Prostate gland (tissue), 2 donors: ENCODE data around the gene BCAS3. TPM values are rescaled to one million over a fixed set of nuclear protein-coding genes. Genes with fewer than 3 reads are reported as not detected.

Experiments used
- DNase-seq: peaks from one replicate; pipeline ENCODE4 v3.0.0-alpha.2; 2019; ENCODE audit warnings: low spot score
- H3K27ac ChIP-seq, 2 donors: fragments of 200-600 bp; sonication (generic); 2 replicates each; pipeline ENCODE4 v1.5.1; 2017 to 2019
- H3K27me3 ChIP-seq: fragments of 200-600 bp; sonication (generic); replicated peaks from 2 replicates; pipeline ENCODE4 v1.5.1; 2019; ENCODE audit not compliant: insufficient read depth
- H3K36me3 ChIP-seq, 2 donors: fragments of 200-600 bp; sonication (generic); 1 replicate in 1 of 2; 2 replicates in 1 of 2; pipeline versions ENCODE4 v1.5.1 to v1.8.1; 2017 to 2019
- H3K4me1 ChIP-seq: fragments of 200-600 bp; sonication (generic); replicated peaks from 2 replicates; pipeline ENCODE4 v1.5.1; 2019
- H3K4me3 ChIP-seq, 2 donors: fragments of 200-600 bp; sonication (generic); 2 replicates each; pipeline ENCODE4 v1.5.1; 2017 to 2019
- H3K9me3 ChIP-seq: fragments of 200-600 bp; sonication (generic); 2 replicates; pipeline ENCODE4 v1.5.1; 2017
- CTCF ChIP-seq, 4 experiments: fragments of 200-600 bp in 2 of 4; fragments of 450-650 bp in 2 of 4; sonication (generic) in 2 of 4; IDR thresholded peaks; 1 replicate in 3 of 4; 2 replicates in 1 of 4; pipeline ENCODE4 v1.5.1; 2016 to 2019; ENCODE audit warnings: antibody characterized with exemption in 4 of 4, mild to moderate bottlenecking in 2 of 4, moderate library complexity in 2 of 4
- POLR2A ChIP-seq: fragments of 450-650 bp; IDR thresholded peaks from one replicate; pipeline ENCODE4 v1.6.1; 2016; ENCODE audit warnings: antibody characterized with exemption, mild to moderate bottlenecking
- POLR2AphosphoS5 ChIP-seq: sonication (generic); formaldehyde crosslinking; IDR thresholded peaks from one replicate; pipeline ENCODE4 v1.6.1; 2017; ENCODE audit warnings: antibody characterized with exemption
- WGBS: methylation state at CpG from one replicate; pipeline ENCODE4 v1.1.5; 2018; 5-methylcytosine and 5-hydroxymethylcytosine counted together
- intact Hi-C: fragments of 100-400 bp; cut with DNase I; formaldehyde crosslinking; loops from one replicate; pipeline ENCODE4 v1.14.2; 2022
- total RNA-seq, 2 donors: library from RNA; depleted of rRNA; stranded (reverse); fragments of >200 nt; gene quantifications; one replicate each; pipeline ENCODE4 v1.1.0, GENCODE V29; 2016

Gene BCAS3
- total RNA-seq, 2 donors from 2014 or later, result 57.8 to 93.9 TPM

- H3K4me1 ChIP-seq, result no peaks in the 10 kb centered on the region
- no peak for TF ChIP-seq POLR2A
- no peak for TF ChIP-seq POLR2AphosphoS5
- TF ChIP-seq CTCF (IDR thresholded peaks at IDR 0.05), result no peak
- no peaks in the 10 kb centered on the region for H3K9me3 ChIP-seq
- no peak for DNase-seq
- no peaks in the 10 kb centered on the region for H3K27me3 ChIP-seq
- H3K4me3 ChIP-seq, result no peak overlapping the region
- WGBS, result 94% methylated on average over 15 of the region's 15 CpGs
- H3K36me3 ChIP-seq, result no peaks in the 10 kb centered on the region
- intact Hi-C loops, result no loop called here
- no peak overlapping the region for H3K27ac ChIP-seq
Measured at GRCh38 chr17:61312406-61313295, 635.0 kb downstream of the BCAS3 start.

- Histone ChIP-seq H3K27me3 (no peaks in the 10 kb centered on the region), H3K9me3 (no peaks in the 10 kb centered on the region), H3K27ac (peak overlapping the region; percentile 49 to 60), H3K4me1 (no peaks in the 10 kb centered on the region), H3K36me3 (no peaks in the 10 kb centered on the region), H3K4me3 (no peak overlapping the region)
- 52% methylated on average over 21 of the region's 21 CpGs for WGBS
- no peak for TF ChIP-seq CTCF (IDR thresholded peaks at IDR 0.05)
- no peak for TF ChIP-seq POLR2AphosphoS5
- no peak for TF ChIP-seq POLR2A
- DNase-seq, result no peak
- intact Hi-C loops, result no loop called here
Measured at GRCh38 chr17:61313461-61314326, 636.0 kb downstream of the BCAS3 start.

GRCh38 chr17:61314368-61315078, 636.9 kb downstream of the BCAS3 start:
- TF ChIP-seq POLR2A (no peak), POLR2AphosphoS5 (peak; percentile 74), CTCF (IDR thresholded peaks at IDR 0.05) (peak in 2 of 4 experiments; percentile 13 to 20)
- peak overlapping the region; percentile 49 to 60 for H3K27ac ChIP-seq
- no peak overlapping the region for H3K4me3 ChIP-seq
- H3K36me3 ChIP-seq, result no peaks in the 10 kb centered on the region
- peak; percentile 68 for DNase-seq
- no peaks in the 10 kb centered on the region for H3K27me3 ChIP-seq
- WGBS, result 21% methylated on average over 8 of the region's 8 CpGs
- intact Hi-C loops, result no loop called here
- no peaks in the 10 kb centered on the region for H3K4me1 ChIP-seq
- H3K9me3 ChIP-seq, result no peaks in the 10 kb centered on the region

- Histone ChIP-seq H3K27me3 (no peaks in the 10 kb centered on the region), H3K27ac (no peak overlapping the region), H3K9me3 (no peaks in the 10 kb centered on the region), H3K36me3 (no peaks in the 10 kb centered on the region), H3K4me3 (no peak overlapping the region), H3K4me1 (no peaks in the 10 kb centered on the region)
- TF ChIP-seq POLR2AphosphoS5 (no peak), POLR2A (no peak), CTCF (IDR thresholded peaks at IDR 0.05) (no peak)
- no peak for DNase-seq
- WGBS, result 96% methylated on average over 6 of the region's 6 CpGs
- intact Hi-C loops, result no loop called here
Measured at GRCh38 chr17:61316633-61317032, 639.0 kb downstream of the BCAS3 start.
